KMS-11 (cell line): ENCODE results near the gene POU2F1.

Source experiments
- H2AFZ ChIP-seq: fragments of 200-600 bp; sonication (generic); 2 replicates; pipeline ENCODE4 v1.6.1; 2016; ENCODE audit warnings: antibody characterized with exemption, mixed run types, low read depth
- H3K27ac ChIP-seq: fragments of 200-600 bp; sonication (generic); 2 replicates; pipeline ENCODE4 v1.6.1; 2016; ENCODE audit warnings: mild to moderate bottlenecking, mixed run types
- H3K27me3 ChIP-seq: fragments of 200-600 bp; sonication (generic); 2 replicates; pipeline ENCODE4 v1.6.1; 2017; ENCODE audit warnings: mild to moderate bottlenecking, low read depth, mixed run types, moderate library complexity; ENCODE audit not compliant: insufficient read depth
- H3K36me3 ChIP-seq: fragments of 200-600 bp; sonication (generic); 2 replicates; pipeline ENCODE4 v1.6.1; 2017; ENCODE audit warnings: mild to moderate bottlenecking, mixed run types; ENCODE audit not compliant: insufficient read depth
- H3K4me1 ChIP-seq: fragments of 200-600 bp; sonication (generic); 2 replicates; pipeline ENCODE4 v1.6.1; 2016; ENCODE audit warnings: mild to moderate bottlenecking, low read depth, mixed run types; ENCODE audit not compliant: poor library complexity, severe bottlenecking
- H3K4me2 ChIP-seq: fragments of 200-600 bp; sonication (generic); 2 replicates; pipeline ENCODE4 v1.7.0; 2016; ENCODE audit warnings: mild to moderate bottlenecking, mixed run types
- H3K4me3 ChIP-seq: fragments of 200-600 bp; sonication (generic); IDR thresholded peaks from 2 replicates; pipeline ENCODE4 v1.6.1; 2017; ENCODE audit warnings: low read depth, low read length, mixed read lengths; ENCODE audit not compliant: insufficient read depth
- H3K79me2 ChIP-seq: fragments of 200-600 bp; sonication (generic); 2 replicates; pipeline ENCODE4 v1.6.1; 2016; ENCODE audit warnings: low read depth, mixed run types; ENCODE audit not compliant: insufficient read depth
- H3K9ac ChIP-seq: fragments of 200-600 bp; sonication (generic); 2 replicates; pipeline ENCODE4 v1.6.1; 2016; ENCODE audit warnings: mild to moderate bottlenecking, mixed run types
- H4K20me1 ChIP-seq: fragments of 200-600 bp; sonication (generic); 2 replicates; pipeline ENCODE4 v1.6.1; 2016; ENCODE audit warnings: mild to moderate bottlenecking, mixed run types; ENCODE audit not compliant: insufficient read depth
- TF ChIP-seq, protein P1 (sequence below): fragments of 200-600 bp; sonication (generic); conservative IDR thresholded peaks from 2 replicates; pipeline ENCODE4 v1.6.1; 2017; ENCODE audit warnings: low read depth, mild to moderate bottlenecking, antibody characterized with exemption, low read length, moderate library complexity, mixed read lengths

The POU2F1 gene

DNA sequence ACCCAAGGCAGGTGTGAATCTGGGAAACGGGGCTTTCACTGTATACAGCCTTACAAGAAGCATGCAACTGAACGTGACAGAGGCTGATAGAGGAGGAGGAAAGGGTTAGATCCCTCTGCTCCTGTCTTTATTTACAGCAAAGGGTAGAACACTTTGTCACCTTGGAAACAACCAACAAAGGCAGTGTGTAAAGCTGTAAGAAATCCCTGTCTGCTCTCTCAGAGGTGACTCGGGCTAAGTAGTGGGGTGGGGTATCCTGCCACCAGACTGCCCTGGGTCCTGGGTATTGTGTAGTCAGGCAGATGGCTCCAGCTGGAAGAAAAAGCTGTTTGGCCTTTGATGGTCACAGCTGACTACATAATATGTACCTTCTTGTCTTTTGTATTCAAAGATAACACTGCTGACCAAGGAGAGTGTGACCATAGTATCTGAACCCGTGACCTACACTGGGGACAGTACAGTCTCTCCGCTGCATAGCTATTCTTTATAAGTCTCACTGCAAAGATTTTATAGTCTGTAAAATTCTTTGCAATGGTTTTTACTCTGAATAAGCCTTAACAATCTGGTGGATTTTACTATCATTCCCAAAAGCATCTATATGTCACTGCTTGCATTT, 22.1 kb upstream of the POU2F1 start:
- H4K20me1 ChIP-seq = no peaks in the 10 kb centered on the region
- no peaks in the 10 kb centered on the region for H3K36me3 ChIP-seq
- no peak overlapping the region for H2AFZ ChIP-seq
- H3K9ac ChIP-seq = no peak overlapping the region
- TF ChIP-seq, protein P1, sequence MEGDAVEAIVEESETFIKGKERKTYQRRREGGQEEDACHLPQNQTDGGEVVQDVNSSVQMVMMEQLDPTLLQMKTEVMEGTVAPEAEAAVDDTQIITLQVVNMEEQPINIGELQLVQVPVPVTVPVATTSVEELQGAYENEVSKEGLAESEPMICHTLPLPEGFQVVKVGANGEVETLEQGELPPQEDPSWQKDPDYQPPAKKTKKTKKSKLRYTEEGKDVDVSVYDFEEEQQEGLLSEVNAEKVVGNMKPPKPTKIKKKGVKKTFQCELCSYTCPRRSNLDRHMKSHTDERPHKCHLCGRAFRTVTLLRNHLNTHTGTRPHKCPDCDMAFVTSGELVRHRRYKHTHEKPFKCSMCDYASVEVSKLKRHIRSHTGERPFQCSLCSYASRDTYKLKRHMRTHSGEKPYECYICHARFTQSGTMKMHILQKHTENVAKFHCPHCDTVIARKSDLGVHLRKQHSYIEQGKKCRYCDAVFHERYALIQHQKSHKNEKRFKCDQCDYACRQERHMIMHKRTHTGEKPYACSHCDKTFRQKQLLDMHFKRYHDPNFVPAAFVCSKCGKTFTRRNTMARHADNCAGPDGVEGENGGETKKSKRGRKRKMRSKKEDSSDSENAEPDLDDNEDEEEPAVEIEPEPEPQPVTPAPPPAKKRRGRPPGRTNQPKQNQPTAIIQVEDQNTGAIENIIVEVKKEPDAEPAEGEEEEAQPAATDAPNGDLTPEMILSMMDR = no peak
- H3K4me2 ChIP-seq = no peak overlapping the region
- H3K27me3 ChIP-seq = no peaks in the 10 kb centered on the region
- no peaks in the 10 kb centered on the region for H3K79me2 ChIP-seq
- no peak overlapping the region for H3K4me3 ChIP-seq
- no peak overlapping the region for H3K27ac ChIP-seq
- H3K4me1 ChIP-seq = no peaks in the 10 kb centered on the region

DNA sequence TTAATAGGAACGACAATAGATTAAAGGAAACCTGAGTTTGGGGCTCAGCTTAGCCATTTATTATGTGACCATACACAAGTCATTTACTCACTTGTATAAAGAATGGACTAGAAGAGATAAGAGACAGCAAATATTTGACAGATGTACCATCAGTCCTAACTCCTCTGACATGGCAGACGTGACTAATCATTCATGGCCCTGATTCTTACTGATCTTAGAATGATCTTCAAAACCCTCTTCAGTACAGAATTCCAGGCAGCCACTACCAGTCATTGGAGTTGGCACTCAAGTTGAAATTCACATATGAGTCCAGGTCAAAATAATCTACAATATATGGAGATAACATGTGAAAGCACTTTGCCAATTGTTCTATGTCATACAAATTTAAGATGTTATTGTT, 21.0 kb upstream of the POU2F1 start:
- Histone ChIP-seq H3K27me3 (no peaks in the 10 kb centered on the region), H3K4me1 (no peaks in the 10 kb centered on the region), H3K79me2 (no peaks in the 10 kb centered on the region), H3K4me2 (no peak overlapping the region), H4K20me1 (no peaks in the 10 kb centered on the region), H3K36me3 (no peaks in the 10 kb centered on the region), H2AFZ (no peak overlapping the region), H3K4me3 (no peak overlapping the region), H3K9ac (no peak overlapping the region), H3K27ac (no peak overlapping the region)
- TF ChIP-seq, protein P1 = no peak

DNA sequence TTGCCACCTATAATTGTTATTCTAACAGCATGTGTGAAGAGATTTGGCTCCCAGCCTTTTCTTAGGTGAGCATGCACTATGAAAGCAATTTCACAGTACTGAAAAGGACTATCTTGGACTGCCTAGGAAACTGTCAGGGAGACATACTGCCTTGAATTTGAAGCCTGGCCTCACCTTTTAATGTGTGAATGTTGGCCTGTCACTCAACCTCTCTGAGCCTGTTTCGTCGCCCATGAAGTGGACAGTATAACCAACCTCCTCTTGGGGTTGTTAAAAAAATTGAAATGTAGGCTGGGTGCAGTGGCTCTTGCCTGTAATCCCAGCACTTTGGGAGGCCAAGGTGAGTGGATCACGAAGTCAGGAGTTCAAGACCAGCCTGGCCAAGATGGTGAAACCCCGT, 20.4 kb upstream of the POU2F1 start:
- TF ChIP-seq, protein P1 = no peak
- Histone ChIP-seq H2AFZ (no peak overlapping the region), H4K20me1 (no peaks in the 10 kb centered on the region), H3K4me3 (no peak overlapping the region), H3K27me3 (no peaks in the 10 kb centered on the region), H3K79me2 (no peaks in the 10 kb centered on the region), H3K36me3 (no peaks in the 10 kb centered on the region), H3K27ac (no peak overlapping the region), H3K4me1 (no peaks in the 10 kb centered on the region), H3K4me2 (no peak overlapping the region), H3K9ac (no peak overlapping the region)

DNA sequence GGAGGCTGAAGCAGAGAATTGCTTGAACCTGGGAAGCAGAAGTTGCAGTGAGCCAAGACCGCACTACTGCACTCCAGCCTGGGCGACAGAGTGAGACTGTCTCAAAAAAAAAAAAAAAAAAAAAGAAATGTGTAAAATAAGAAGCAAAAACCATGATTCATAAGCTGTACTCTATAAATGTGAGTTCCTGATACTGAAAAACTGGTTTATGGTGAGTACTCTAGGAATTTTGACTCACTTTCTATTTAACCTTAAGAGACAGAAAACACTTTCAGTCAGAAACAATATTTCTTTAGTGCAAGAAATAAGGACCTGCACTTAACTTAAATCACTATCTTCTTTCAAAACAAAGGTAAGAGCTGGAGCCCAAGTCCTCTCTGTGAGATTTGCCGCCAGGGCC, 19.9 kb upstream of the POU2F1 start:
- no peaks in the 10 kb centered on the region for H3K36me3 ChIP-seq
- H3K4me2 ChIP-seq = no peak overlapping the region
- TF ChIP-seq, protein P1 = no peak
- no peaks in the 10 kb centered on the region for H4K20me1 ChIP-seq
- H3K79me2 ChIP-seq = no peaks in the 10 kb centered on the region
- no peak overlapping the region for H3K4me3 ChIP-seq
- H3K9ac ChIP-seq = no peak overlapping the region
- H3K4me1 ChIP-seq = no peaks in the 10 kb centered on the region
- no peak overlapping the region for H2AFZ ChIP-seq
- no peaks in the 10 kb centered on the region for H3K27me3 ChIP-seq
- no peak overlapping the region for H3K27ac ChIP-seq
